ENCODE measurements around the gene CCL11. TPM values are rescaled to one million over a fixed set of nuclear protein-coding genes. Genes with fewer than 3 reads are reported as not detected.

Gene CCL11
- total RNA-seq, 1 experiment from 2014 or later, result not detected

DNA sequence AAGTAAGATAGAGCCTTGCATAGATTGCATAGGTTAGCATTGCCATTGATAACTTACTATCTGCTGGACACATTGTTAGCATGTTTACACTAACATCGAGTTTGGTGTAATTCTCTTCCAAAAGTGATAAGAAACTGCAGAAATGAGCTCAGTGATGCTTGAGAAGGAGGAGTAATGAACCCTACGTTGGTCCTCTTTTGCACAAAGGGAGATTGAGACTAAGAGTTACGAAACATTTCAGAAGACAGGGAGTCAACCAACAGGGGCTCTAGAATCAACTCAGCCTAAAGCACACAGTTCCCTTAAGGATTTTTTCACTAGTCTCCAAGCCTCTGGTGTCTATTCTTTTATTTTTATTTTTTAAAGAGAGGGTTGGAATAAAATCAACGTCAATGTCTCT is 8.7 kb upstream of the CCL11 start (continued):
- no peak for TF ChIP-seq ARID4B (CRISPR knock-in tag; IDR thresholded peaks at IDR 0.05; ENCODE audit: borderline replicate concordance)

- Mint-ChIP-seq H3K27me3 (ENCODE audit: low read depth) (peaks cover 46% of the 10 kb centered on the region), H3K4me1 (no peaks in the 10 kb centered on the region), H3K4me3 (no peak overlapping the region), H3K27ac (no peak overlapping the region), H3K9me3 (no peaks in the 10 kb centered on the region), H3K36me3 (no peaks in the 10 kb centered on the region)
- ChIA-PET POLR2A (no interaction called here), CTCF (interaction anchor here (1.0 kb wide), 1 partner anchor 78 kb away, joined by 3 read pairs; no protein-coding TSS in a partner anchor)
- no peak for DNase-seq (ENCODE audit: low spot score)
- TF ChIP-seq FOXK1 (CRISPR knock-in tag; IDR thresholded peaks at IDR 0.05) (no peak), MXD4 (CRISPR knock-in tag; IDR thresholded peaks at IDR 0.05; ENCODE audit: borderline replicate concordance) (no peak), TP53 (CRISPR knock-in tag; IDR thresholded peaks at IDR 0.05) (no peak), ZNF671 (CRISPR knock-in tag; IDR thresholded peaks at IDR 0.05) (no peak), SMAD3 (CRISPR knock-in tag; IDR thresholded peaks at IDR 0.05; ENCODE audit: borderline replicate concordance) (no peak), PREB (CRISPR knock-in tag; IDR thresholded peaks at IDR 0.05; ENCODE audit: borderline replicate concordance) (no peak), MYBL2 (CRISPR knock-in tag; IDR thresholded peaks at IDR 0.05) (no peak), ZNF416 (CRISPR knock-in tag; IDR thresholded peaks at IDR 0.05) (no peak), NR3C1 (CRISPR knock-in tag; conservative IDR thresholded peaks at IDR 0.05; ENCODE audit: low read depth) (no peak), GTF2I (CRISPR knock-in tag; conservative IDR thresholded peaks at IDR 0.05) (no peak)
- TF ChIP-seq, protein P1, sequence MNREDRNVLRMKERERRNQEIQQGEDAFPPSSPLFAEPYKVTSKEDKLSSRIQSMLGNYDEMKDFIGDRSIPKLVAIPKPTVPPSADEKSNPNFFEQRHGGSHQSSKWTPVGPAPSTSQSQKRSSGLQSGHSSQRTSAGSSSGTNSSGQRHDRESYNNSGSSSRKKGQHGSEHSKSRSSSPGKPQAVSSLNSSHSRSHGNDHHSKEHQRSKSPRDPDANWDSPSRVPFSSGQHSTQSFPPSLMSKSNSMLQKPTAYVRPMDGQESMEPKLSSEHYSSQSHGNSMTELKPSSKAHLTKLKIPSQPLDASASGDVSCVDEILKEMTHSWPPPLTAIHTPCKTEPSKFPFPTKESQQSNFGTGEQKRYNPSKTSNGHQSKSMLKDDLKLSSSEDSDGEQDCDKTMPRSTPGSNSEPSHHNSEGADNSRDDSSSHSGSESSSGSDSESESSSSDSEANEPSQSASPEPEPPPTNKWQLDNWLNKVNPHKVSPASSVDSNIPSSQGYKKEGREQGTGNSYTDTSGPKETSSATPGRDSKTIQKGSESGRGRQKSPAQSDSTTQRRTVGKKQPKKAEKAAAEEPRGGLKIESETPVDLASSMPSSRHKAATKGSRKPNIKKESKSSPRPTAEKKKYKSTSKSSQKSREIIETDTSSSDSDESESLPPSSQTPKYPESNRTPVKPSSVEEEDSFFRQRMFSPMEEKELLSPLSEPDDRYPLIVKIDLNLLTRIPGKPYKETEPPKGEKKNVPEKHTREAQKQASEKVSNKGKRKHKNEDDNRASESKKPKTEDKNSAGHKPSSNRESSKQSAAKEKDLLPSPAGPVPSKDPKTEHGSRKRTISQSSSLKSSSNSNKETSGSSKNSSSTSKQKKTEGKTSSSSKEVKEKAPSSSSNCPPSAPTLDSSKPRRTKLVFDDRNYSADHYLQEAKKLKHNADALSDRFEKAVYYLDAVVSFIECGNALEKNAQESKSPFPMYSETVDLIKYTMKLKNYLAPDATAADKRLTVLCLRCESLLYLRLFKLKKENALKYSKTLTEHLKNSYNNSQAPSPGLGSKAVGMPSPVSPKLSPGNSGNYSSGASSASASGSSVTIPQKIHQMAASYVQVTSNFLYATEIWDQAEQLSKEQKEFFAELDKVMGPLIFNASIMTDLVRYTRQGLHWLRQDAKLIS (CRISPR knock-in tag; IDR thresholded peaks at IDR 0.05; ENCODE audit: borderline replicate concordance), result no peak
- no peak for ATAC-seq
Measured at GRCh38 chr17:34283571-34283970, 2.0 kb upstream of the CCL11 start.

DNA sequence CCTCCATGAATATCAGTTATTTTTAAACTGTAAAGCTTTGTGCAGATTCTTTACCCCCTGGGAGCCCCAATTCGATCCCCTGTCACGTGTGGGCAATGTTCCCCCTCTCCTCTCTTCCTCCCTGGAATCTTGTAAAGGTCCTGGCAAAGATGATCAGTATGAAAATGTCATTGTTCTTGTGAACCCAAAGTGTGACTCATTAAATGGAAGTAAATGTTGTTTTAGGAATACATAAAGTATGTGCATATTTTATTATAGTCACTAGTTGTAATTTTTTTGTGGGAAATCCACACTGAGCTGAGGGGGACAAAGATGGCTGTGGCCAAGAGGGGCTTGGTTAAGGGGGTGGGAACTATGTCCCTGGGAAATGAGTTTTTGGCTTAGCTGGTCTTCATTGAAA is 2.3 kb downstream of the CCL11 start:
- DNase-seq (ENCODE audit: low spot score) (no peak), ATAC-seq (no peak)
- H3K27me3 Mint-ChIP-seq (ENCODE audit: low read depth), result peaks cover 24% of the 10 kb centered on the region
- ChIA-PET POLR2A (no interaction called here), CTCF (no interaction called here)
- no peaks in the 10 kb centered on the region for H3K4me1 Mint-ChIP-seq
- H3K9me3 Mint-ChIP-seq, result no peaks in the 10 kb centered on the region
- TF ChIP-seq ATF3 (CRISPR knock-in tag; conservative IDR thresholded peaks at IDR 0.05) (no peak), USF2 (CRISPR knock-in tag; IDR thresholded peaks at IDR 0.05) (no peak), NR2C2 (CRISPR knock-in tag; IDR thresholded peaks at IDR 0.05) (no peak), ZNF232 (CRISPR knock-in tag; IDR thresholded peaks at IDR 0.05) (no peak), CREM (CRISPR knock-in tag; IDR thresholded peaks at IDR 0.05) (no peak), GTF2I (CRISPR knock-in tag; conservative IDR thresholded peaks at IDR 0.05) (no peak), RORB (CRISPR knock-in tag; IDR thresholded peaks at IDR 0.05) (no peak)
- H3K36me3 Mint-ChIP-seq, result no peaks in the 10 kb centered on the region
- no peak overlapping the region for H3K27ac Mint-ChIP-seq
- no peak overlapping the region for H3K4me3 Mint-ChIP-seq

All from WTC11 (cell line).